SJCRH30 (cell line): ENCODE results near the gene ANO1. TPM values are rescaled to one million over a fixed set of nuclear protein-coding genes. Genes with fewer than 3 reads are reported as not detected.

Experiments
- DNase-seq, 2 experiments: peaks; one replicate each; pipeline ENCODE4 v3.0.0-alpha.2; 2015 to 2020
- H3K27ac ChIP-seq: fragments of 250-450 bp; sonication (Bioruptor Pico); 2 replicates; pipeline ENCODE4 v1.5.1; 2020; ENCODE audit warnings: mild to moderate bottlenecking, moderate library complexity
- H3K27me3 ChIP-seq: fragments of 250-450 bp; sonication (Bioruptor Pico); 2 replicates; pipeline ENCODE4 v1.5.1; 2020; ENCODE audit warnings: mild to moderate bottlenecking, moderate library complexity
- H3K36me3 ChIP-seq: fragments of 250-450 bp; sonication (Bioruptor Pico); 2 replicates; pipeline ENCODE4 v1.5.1; 2020; ENCODE audit warnings: mild to moderate bottlenecking, moderate library complexity
- H3K4me1 ChIP-seq: fragments of 250-450 bp; sonication (Bioruptor Pico); 2 replicates; pipeline ENCODE4 v1.5.1; 2020; ENCODE audit warnings: mild to moderate bottlenecking, moderate library complexity
- H3K4me3 ChIP-seq: fragments of 250-450 bp; sonication (Bioruptor Pico); 2 replicates; pipeline ENCODE4 v1.5.1; 2020; ENCODE audit warnings: mild to moderate bottlenecking, moderate library complexity
- H3K9me3 ChIP-seq: fragments of 250-450 bp; sonication (Bioruptor Pico); replicated peaks from 2 replicates; pipeline ENCODE4 v1.5.1; 2020; ENCODE audit warnings: mild to moderate bottlenecking, moderate library complexity
- total RNA-seq: library from RNA; depleted of rRNA; stranded (reverse); fragments of >200 nt; shearing (Covaris generic); gene quantifications from 2 replicates; pipeline ENCODE4 v1.2.3, GENCODE V29; 2014

ANO1 gene
- total RNA-seq, 1 experiment from 2014 or later = 0.43 TPM

DNA sequence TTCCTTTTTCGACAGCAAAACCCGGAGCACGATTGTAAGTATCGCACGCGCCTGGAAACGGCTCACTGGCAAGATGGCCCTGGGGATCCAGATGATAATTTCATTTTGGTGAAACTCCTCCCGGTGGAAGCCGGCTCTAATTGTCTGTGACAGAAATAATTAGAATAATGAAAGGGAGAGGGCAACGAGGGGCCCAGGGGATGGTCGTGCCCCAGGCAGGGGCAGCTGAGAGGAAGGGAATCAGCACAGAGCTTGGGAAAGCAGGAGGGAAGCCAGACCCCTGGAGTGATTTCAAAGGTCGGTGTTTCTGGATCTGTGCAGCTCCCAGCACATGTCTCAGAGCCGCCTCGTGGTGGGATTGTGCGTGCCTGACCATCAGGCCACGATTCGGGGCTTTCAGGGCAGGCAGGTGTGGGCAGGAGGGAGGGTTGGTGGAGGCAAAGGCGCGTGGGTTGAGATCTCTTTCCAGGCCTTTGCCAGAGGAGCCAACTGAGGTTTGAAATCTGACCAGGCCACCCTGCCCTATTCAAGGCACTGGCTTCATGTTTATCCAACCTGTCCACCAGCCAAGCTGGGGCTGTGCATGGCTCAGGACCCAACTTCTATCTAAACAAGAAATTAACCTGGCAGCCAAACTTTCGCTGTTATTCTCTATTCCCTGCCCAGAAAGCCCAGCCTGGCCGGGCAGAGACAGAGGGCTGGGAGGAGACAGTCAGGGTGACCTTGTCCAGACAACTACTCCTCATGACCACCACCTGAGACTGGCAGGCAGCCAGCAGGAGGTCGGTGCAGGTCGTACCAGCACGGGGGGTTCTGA, 27.8 kb downstream of the ANO1 start:
- no peaks in the 10 kb centered on the region for H3K36me3 ChIP-seq
- H3K27ac ChIP-seq = no peak overlapping the region
- peaks cover 8% of the 10 kb centered on the region for H3K4me1 ChIP-seq
- no peaks in the 10 kb centered on the region for H3K9me3 ChIP-seq
- no peak overlapping the region for H3K4me3 ChIP-seq
- no peak for DNase-seq
- H3K27me3 ChIP-seq = 0 out of 2 replicates have a peak, but pooled peaks cover 4% of the 10 kb centered on the region

DNA sequence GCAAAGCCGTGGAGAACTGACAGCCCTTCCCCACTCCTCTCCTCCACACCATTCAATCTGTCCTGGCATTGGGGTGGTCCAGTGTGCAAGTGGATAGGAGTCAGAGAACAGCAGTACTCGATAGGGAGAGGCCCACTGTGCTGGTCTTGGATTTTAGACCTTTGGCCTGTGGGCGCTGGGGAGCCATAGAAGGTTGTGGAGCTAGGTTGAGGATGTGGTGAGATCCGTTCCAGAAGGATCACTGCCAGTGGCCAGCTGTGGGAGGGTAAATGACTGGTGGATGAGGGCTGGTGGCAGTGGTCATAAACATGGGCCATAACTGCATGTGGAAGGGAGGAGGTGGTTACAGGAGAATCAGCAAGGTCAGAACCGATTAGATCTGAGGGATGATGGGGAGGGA, 28.6 kb downstream of the ANO1 start:
- peaks cover 13% of the 10 kb centered on the region for H3K4me1 ChIP-seq
- no peaks in the 10 kb centered on the region for H3K36me3 ChIP-seq
- 0 out of 2 replicates have a peak, but pooled peaks cover 4% of the 10 kb centered on the region for H3K27me3 ChIP-seq
- H3K27ac ChIP-seq = no peak overlapping the region
- no peak for DNase-seq
- no peak overlapping the region for H3K4me3 ChIP-seq
- H3K9me3 ChIP-seq = no peaks in the 10 kb centered on the region

DNA sequence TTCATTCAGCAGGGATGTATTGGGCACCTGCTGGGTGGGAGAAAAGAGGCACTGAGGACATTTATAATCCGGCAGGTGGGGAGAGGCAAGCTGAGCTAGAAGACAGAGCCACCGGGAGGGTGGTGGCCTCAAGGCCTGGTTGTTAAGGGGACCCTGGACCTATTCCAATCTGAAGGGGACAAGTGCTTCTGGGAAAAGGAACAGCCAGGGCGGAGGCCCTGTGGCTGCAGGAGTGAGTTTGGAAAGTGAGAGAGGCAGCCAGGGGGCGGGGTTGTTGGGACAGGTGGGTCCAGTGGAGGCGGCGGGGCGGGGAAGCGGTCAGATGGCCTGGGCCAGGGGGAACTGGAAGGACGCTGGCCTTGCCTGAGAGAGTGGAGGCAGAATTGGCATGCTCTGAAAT, 29.1 kb downstream of the ANO1 start:
- 0 out of 2 replicates have a peak, but pooled peaks cover 4% of the 10 kb centered on the region for H3K27me3 ChIP-seq
- peaks cover 17% of the 10 kb centered on the region for H3K4me1 ChIP-seq
- H3K36me3 ChIP-seq = no peaks in the 10 kb centered on the region
- DNase-seq = no peak
- no peaks in the 10 kb centered on the region for H3K9me3 ChIP-seq
- no peak overlapping the region for H3K27ac ChIP-seq
- no peak overlapping the region for H3K4me3 ChIP-seq

DNA sequence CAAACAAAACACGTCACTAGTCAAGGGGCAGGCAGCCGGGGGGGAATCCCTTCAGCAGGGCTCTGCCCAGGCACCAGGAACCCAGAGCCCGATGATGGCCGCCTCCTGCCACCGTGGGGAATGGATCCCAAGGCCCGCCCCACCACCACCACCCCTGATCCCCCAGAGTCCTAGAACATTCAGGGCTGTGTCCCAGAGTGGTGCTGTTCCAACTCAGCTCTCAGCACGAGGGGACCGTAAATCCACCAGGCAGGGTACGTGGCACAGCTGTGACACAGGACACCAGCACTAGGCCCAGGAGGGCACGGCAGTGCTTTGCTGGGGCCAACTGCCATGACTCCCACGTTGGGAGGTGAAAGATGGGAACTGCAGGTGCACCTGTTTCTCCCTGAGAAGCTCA, 29.6 kb downstream of the ANO1 start:
- Histone ChIP-seq H3K36me3 (no peaks in the 10 kb centered on the region), H3K27me3 (0 out of 2 replicates have a peak, but pooled peaks cover 4% of the 10 kb centered on the region), H3K27ac (no peak overlapping the region), H3K4me3 (no peak overlapping the region), H3K9me3 (no peaks in the 10 kb centered on the region), H3K4me1 (peaks cover 18% of the 10 kb centered on the region)
- DNase-seq = no peak

DNA sequence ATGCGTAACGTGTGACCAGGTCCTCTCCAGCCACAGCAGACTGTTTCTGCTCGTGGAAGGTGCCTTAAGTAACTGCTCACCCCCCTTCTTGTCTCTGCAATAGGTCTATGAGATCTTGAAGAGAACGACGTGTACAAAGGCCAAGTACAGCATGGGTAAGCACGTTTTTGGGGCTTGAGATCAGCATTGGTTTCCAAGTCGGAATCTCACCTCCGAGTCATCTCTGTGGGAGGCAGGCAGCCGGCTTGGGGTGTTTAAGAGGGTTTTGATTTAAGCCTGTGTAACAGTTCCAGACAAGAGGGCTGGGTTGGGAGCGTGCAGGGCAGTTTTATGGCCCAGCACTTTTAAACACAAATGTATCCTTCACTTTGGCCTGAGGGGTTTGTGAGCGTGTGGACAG, 30.1 kb downstream of the ANO1 start:
- no peak overlapping the region for H3K27ac ChIP-seq
- no peak overlapping the region for H3K4me3 ChIP-seq
- H3K4me1 ChIP-seq = peaks cover 18% of the 10 kb centered on the region
- no peaks in the 10 kb centered on the region for H3K36me3 ChIP-seq
- DNase-seq = no peak
- H3K9me3 ChIP-seq = no peaks in the 10 kb centered on the region
- 0 out of 2 replicates have a peak, but pooled peaks cover 4% of the 10 kb centered on the region for H3K27me3 ChIP-seq

DNA sequence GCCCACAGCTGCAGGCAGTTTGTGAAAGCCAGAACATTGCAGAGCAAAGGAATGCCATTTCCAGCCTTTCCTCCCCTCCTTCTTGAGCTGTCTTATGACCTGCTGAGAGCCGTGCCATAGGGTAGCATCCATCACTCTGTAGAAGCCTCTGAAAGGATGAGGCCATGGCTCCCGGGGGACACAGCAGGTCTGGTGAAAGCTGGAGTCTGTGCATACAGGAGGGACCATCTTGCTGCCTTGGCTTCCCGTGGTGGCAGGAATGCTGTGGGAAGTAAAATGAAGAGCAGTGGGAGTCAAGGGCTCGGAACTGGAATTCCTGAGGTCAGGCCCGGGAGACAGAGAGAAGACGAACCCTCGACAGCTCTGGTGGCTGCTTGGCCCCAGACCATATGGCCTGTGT, 30.9 kb downstream of the ANO1 start:
- Histone ChIP-seq H3K4me1 (peaks cover 18% of the 10 kb centered on the region), H3K4me3 (no peak overlapping the region), H3K27ac (no peak overlapping the region), H3K27me3 (0 out of 2 replicates have a peak, but pooled peaks cover 4% of the 10 kb centered on the region), H3K36me3 (no peaks in the 10 kb centered on the region), H3K9me3 (no peaks in the 10 kb centered on the region)
- DNase-seq = no peak

DNA sequence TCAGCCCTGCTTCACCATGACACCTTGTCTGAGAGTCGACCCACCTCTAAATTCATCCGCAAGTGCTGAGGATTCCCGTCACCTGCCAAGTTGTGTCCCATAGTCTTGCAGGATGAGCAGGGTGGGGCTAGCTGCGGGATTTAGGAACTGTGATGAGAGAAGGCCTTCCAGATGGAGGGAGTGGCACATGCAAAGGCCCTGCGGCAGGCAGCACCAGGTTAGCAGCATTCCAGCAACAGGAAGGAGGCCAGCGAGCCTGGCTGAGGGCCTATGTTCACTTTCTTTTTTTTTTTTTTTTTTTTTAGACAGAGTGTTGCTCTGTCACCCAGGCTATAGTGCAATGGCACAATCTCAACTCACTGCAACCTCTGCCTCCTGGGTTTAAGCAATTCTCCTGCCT, 31.8 kb downstream of the ANO1 start:
- H3K27ac ChIP-seq = no peak overlapping the region
- no peaks in the 10 kb centered on the region for H3K9me3 ChIP-seq
- H3K4me3 ChIP-seq = no peak overlapping the region
- peaks cover 18% of the 10 kb centered on the region for H3K4me1 ChIP-seq
- H3K36me3 ChIP-seq = no peaks in the 10 kb centered on the region
- 0 out of 2 replicates have a peak, but pooled peaks cover 4% of the 10 kb centered on the region for H3K27me3 ChIP-seq
- DNase-seq = no peak

DNA sequence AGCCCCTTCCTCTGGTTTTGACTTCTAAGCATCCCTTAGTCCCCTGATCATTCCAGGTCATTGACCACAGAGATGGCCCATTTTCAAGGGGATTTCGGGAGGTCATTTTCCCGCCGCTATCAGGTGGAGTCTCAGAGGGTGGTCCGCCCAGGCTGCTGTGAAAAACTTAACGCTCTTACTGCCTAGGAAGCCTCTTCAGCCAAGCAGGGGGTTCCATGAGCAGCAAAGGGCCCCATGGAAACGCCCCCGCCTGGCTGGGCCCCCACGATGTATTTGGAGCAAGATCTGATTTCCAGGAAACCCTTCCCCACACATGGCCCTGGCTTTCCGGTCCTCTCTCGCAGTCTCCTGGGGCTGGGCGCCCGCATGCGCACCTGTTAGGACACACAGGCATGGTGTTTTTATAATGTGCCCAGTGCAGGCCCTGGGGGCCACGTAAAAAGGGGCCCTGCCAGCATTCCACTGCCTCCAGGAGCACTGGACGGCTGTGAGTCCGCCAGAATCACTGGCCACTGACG, 32.5 kb downstream of the ANO1 start:
- peak; percentile 49 to 75 for DNase-seq
- Histone ChIP-seq H3K4me1 (peaks cover 18% of the 10 kb centered on the region), H3K36me3 (no peaks in the 10 kb centered on the region), H3K4me3 (no peak overlapping the region), H3K27me3 (0 out of 2 replicates have a peak, but pooled peaks cover 4% of the 10 kb centered on the region), H3K27ac (no peak overlapping the region), H3K9me3 (no peaks in the 10 kb centered on the region)

DNA sequence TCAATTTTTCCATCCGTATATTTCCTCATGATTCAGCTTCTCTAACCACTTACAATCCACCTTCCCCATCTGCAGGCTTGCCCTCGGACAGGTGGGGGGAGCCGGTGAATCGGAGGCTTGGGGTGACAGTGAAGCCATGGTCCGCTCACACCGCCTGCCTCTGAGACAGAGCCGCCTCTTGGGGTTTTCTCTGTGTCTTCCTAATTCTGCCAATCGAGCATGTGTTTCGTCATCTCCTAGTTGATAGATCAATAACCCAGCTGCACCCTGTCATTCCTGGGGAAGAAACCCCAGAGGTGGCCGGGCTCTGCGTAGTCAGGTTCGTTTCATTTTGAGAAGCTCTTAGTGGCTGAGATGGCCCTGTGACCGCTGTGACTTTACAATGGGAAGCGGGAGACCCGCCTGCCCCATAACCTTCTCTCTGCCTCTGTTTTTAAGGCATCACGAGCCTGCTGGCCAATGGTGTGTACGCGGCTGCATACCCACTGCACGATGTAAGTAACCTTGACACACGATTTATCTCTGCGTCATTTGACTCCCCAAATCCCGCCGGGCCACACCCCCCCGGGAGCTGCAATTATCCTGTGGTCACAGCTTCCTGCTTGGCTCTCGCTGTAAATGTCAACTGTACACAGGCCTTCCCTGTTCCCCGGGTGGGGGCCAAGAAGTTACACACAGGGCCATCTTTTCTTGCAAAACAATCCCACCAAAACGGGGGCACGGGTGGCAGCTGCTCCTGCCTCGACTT, 33.3 kb downstream of the ANO1 start:
- H3K27ac ChIP-seq = peak overlapping the region; percentile 24; the same call in 1 of the 2 replicates
- peak; percentile 87 to 91 for DNase-seq
- H3K36me3 ChIP-seq = no peaks in the 10 kb centered on the region
- H3K4me1 ChIP-seq = peaks cover 23% of the 10 kb centered on the region
- no peaks in the 10 kb centered on the region for H3K9me3 ChIP-seq
- 0 out of 2 replicates have a peak, but pooled peaks cover 4% of the 10 kb centered on the region for H3K27me3 ChIP-seq
- H3K4me3 ChIP-seq = peak overlapping the region; percentile 21; the same call in 1 of the 2 replicates

DNA sequence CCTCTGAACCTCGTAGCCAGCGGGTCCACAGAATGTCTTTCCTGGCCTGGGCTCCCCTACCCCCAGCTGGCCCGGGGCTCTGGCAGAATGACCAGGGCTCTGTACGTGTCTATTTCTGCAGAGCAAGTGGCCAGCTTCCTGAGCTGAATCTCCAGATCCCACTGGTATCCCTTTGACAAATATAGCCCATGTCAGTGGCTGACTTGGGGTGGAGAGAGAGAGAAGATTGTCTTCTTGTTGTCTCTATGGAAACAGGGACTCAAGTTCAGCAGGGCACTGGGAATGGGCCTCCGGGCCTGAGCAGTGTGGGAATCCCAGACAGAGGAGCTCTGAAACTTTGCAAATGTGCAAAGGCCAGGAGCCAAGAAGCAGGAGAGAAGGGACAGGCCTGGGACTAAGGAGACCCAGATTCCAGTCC, 33.9 kb downstream of the ANO1 start:
- Histone ChIP-seq H3K4me1 (peaks cover 26% of the 10 kb centered on the region), H3K36me3 (no peaks in the 10 kb centered on the region), H3K4me3 (no peak overlapping the region; the same call in 1 of the 2 replicates), H3K27ac (peak overlapping the region; percentile 24; the same call in 1 of the 2 replicates), H3K9me3 (no peaks in the 10 kb centered on the region), H3K27me3 (0 out of 2 replicates have a peak, but pooled peaks cover 4% of the 10 kb centered on the region)
- peak; percentile 27 to 60 for DNase-seq

DNA sequence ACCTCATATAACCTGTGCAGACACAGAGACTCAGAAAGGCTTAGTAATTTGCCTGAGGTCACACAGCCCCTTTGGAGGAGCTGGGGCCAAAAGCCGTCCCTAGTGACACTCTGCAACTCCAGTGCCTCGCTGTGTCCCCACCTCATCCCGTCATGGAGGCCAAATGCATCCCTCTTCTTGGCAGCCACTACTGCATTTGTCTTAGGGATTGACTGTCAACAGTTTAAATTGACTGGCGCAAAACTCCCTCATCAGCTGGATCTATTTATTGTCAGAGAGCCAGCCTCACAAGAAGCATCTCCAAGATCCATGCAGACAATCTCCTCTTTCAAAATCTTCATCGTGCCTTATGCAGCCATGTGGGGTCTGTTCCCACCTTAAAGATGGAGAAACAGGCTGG, 35.7 kb downstream of the ANO1 start:
- H3K9me3 ChIP-seq = no peaks in the 10 kb centered on the region
- H3K4me1 ChIP-seq = peaks cover 26% of the 10 kb centered on the region
- no peaks in the 10 kb centered on the region for H3K36me3 ChIP-seq
- DNase-seq = no peak
- H3K27ac ChIP-seq = no peak overlapping the region
- no peak overlapping the region for H3K4me3 ChIP-seq
- H3K27me3 ChIP-seq = no peaks in the 10 kb centered on the region

DNA sequence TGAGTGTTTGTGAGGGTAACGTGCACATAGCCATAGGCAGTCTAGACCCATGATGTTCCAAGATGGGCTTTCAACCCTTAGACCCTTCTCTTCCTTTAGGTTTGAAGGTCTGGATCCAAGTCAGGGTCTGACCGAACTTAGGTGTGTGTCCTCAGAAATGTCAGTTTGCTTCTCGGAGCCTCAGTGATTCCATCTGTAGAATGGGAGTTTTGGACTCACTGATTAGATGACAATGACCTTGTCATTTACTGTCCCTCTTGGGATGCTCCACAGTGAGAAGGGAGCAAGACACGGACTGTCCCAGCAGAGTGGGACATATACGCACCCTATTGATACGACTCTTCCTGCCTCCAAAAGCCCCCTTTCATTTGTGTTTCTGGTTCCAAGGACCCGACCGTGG, 37.7 kb downstream of the ANO1 start:
- Histone ChIP-seq H3K27me3 (no peaks in the 10 kb centered on the region), H3K4me1 (peaks cover 20% of the 10 kb centered on the region), H3K9me3 (no peaks in the 10 kb centered on the region), H3K36me3 (no peaks in the 10 kb centered on the region), H3K27ac (no peak overlapping the region), H3K4me3 (no peak overlapping the region)
- DNase-seq = no peak

DNA sequence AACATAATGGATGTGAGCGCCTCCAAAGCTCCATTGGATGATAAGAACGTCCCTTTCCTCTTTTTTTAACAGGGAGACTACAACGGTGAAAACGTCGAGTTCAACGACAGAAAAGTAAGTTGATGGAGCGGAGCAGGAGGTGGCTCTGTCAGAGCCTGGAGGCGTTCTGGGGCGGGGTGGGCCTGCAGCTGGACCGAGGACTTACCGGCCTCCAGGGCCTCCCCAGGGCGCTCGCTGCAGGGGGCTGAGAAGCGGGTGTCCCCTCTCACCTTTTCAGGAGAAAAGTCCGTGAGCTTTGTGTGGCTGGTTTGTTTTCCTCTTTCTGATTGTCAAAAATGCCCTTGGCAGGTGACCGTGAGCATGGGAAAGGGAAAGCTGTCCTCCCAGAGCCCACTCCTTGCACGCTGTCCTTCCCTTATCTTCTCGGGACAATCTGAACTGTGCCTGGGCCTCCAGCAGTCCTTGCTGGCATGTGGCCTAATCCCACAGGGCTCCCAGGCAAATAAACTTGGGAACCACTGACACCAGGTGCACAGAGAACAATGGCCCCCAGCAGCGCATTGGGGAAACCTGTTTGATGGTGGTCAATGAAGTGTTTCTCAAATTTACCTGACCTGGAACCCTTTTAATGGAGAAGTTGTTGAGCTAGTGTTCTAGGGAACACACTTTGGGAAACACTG, 38.4 kb downstream of the ANO1 start:
- Histone ChIP-seq H3K4me1 (peaks cover 14% of the 10 kb centered on the region; the same call in 1 of the 2 replicates), H3K4me3 (no peak overlapping the region), H3K27me3 (no peaks in the 10 kb centered on the region), H3K9me3 (no peaks in the 10 kb centered on the region), H3K36me3 (no peaks in the 10 kb centered on the region), H3K27ac (no peak overlapping the region)
- DNase-seq = peak; percentile 39 to 66

DNA sequence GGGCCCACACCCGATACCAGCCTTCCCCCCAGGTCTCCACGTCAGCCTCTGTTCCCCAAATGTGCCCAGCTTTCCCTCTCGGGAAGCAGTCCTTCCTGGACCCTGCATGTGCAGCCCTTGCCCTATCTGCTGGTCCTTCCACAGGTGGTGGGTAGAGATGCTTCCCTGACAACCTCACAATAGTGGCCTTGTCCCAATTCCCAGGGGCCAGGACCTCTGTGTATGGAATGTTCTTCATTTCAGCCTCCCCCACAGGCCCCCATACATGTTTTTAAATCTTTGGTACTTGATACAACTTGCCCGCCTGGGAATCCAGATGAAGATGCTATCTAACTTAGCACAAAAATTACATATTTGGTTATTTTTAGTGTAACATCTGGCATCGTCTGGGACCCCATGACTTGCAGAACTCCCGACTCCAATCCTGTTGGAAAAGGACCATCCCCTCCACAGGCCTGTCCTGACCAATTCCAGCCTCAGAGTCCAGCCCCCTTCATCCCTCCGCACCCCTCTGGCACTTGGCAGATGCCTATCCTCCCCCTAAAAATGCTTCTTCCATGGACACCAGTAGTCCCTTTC, 39.5 kb downstream of the ANO1 start:
- no peaks in the 10 kb centered on the region for H3K36me3 ChIP-seq
- no peaks in the 10 kb centered on the region for H3K9me3 ChIP-seq
- DNase-seq = no peak
- no peak overlapping the region for H3K27ac ChIP-seq
- H3K27me3 ChIP-seq = no peaks in the 10 kb centered on the region
- no peak overlapping the region for H3K4me3 ChIP-seq
- H3K4me1 ChIP-seq = peaks cover 9% of the 10 kb centered on the region; the same call in 1 of the 2 replicates
